GM12878 (cell line): ENCODE measurements around the gene CTNNA3. TPM values are rescaled to one million over a fixed set of nuclear protein-coding genes. Genes with fewer than 3 reads are reported as not detected.
"Not testable (repeated sequence)": the region's sequence is repeated elsewhere in the genome, so short reads cannot be mapped to it uniquely, and the experiment has no call there.

ENCODE experiments used
- ATAC-seq: fragments of 200-7000 bp; cut with Tn5 transposase; 3 replicates; pipeline ENCODE4 v1.9.1; 2020; ENCODE audit warnings: mild to moderate bottlenecking, moderate library complexity
- BruUV-seq: library from RNA; stranded (reverse); fragments of 400-500 nt; replicated peaks from 2 replicates; lab custom pipeline; 2021; lab: Mats Ljungman, UMichigan
- CTCF ChIA-PET: fragments of 300-600 bp; sonication (Branson Sonifier 250); formaldehyde crosslinking; extraction: SDS; loops from one replicate; lab custom pipeline; 2021; ENCODE audit warnings: inconsistent platforms; lab: Yijun Ruan, JAX
- POLR2A ChIA-PET: fragments of 350-600 bp; formaldehyde crosslinking; extraction: SDS; loops from one replicate; lab custom pipeline; 2021; ENCODE audit warnings: inconsistent platforms; lab: Charles Lee
- RAD21 ChIA-PET: fragments of 300-600 bp; sonication (Branson Sonifier 250); formaldehyde crosslinking; loops from one replicate; lab custom pipeline; 2023; ENCODE audit warnings: antibody characterized with exemption; ENCODE audit not compliant: unreplicated experiment; lab: Charles Lee
- SMC1A ChIA-PET: fragments of 300-600 bp; sonication (Branson Sonifier 250); formaldehyde crosslinking; loops from one replicate; lab custom pipeline; 2023; ENCODE audit not compliant: unreplicated experiment, uncharacterized antibody; lab: Charles Lee
- DNase-seq: peaks from one replicate; pipeline ENCODE4 v3.0.0-alpha.2; 2011; ENCODE audit warnings: low read depth, low spot score
- FAIRE-seq: peaks from 3 replicates; lab custom pipeline; 2011; peaks lifted over from hg19 to GRCh38; lab: Jason Lieb, UNC
- H2AFZ ChIP-seq: 2 replicates; pipeline ENCODE4 v1.6.0; 2011; ENCODE audit warnings: low read depth, low read length, control low read depth; ENCODE audit not compliant: control insufficient read depth
- H3K27ac ChIP-seq: 2 replicates; pipeline ENCODE4 v1.5.1; 2011; ENCODE audit warnings: control low read depth; ENCODE audit not compliant: control insufficient read depth, insufficient read depth
- H3K27me3 ChIP-seq, 2 experiments: replicated peaks in 1 of 2; 2 replicates each; pipeline versions ENCODE4 v1.6.0 to v1.6.1; 2011; ENCODE audit warnings: low read length in 1 of 2; ENCODE audit not compliant: control insufficient read depth in 2 of 2, insufficient read depth in 2 of 2
- H3K36me3 ChIP-seq, 2 experiments: 2 replicates each; pipeline ENCODE4 v1.5.1; 2011; ENCODE audit warnings: low read length in 1 of 2; ENCODE audit not compliant: control insufficient read depth in 2 of 2, insufficient read depth in 2 of 2
- H3K4me1 ChIP-seq: 2 replicates; pipeline ENCODE4 v1.6.1; 2011; ENCODE audit warnings: mild to moderate bottlenecking, low read length, moderate library complexity, mixed read lengths; ENCODE audit not compliant: control insufficient read depth, insufficient read depth
- H3K4me2 ChIP-seq: 2 replicates; pipeline ENCODE4 v1.6.0; 2011; ENCODE audit warnings: control low read depth; ENCODE audit not compliant: control insufficient read depth, insufficient read depth
- H3K4me3 ChIP-seq: fragments of 200-600 bp; sonication (generic); 2 replicates; pipeline ENCODE4 v1.5.1; 2016
- H3K79me2 ChIP-seq: 2 replicates; pipeline ENCODE4 v1.6.0; 2011; ENCODE audit warnings: low read length; ENCODE audit not compliant: control insufficient read depth, insufficient read depth
- H3K9ac ChIP-seq: 2 replicates; pipeline ENCODE4 v1.8.0; 2011; ENCODE audit warnings: low read length, control low read depth, mixed read lengths; ENCODE audit not compliant: control insufficient read depth, insufficient read depth
- H3K9me3 ChIP-seq: replicated peaks from 3 replicates; pipeline ENCODE4 v1.5.1; 2011; ENCODE audit warnings: mild to moderate bottlenecking, low read length; ENCODE audit not compliant: control insufficient read depth, insufficient read depth
- H4K20me1 ChIP-seq: 2 replicates; pipeline ENCODE4 v1.6.0; 2011; ENCODE audit not compliant: control insufficient read depth, insufficient read depth
- BHLHE40 ChIP-seq, 2 experiments: fragments of 450-650 bp in 1 of 2; IDR thresholded peaks; 2 replicates each; pipeline ENCODE4 v1.6.1; 2011 to 2017; ENCODE audit warnings: low read depth in 2 of 2, borderline replicate concordance in 1 of 2, improper control_type of control experiment in 1 of 2, low read length in 1 of 2, mild to moderate bottlenecking in 1 of 2
- BRCA1 ChIP-seq: IDR thresholded peaks from 2 replicates; pipeline ENCODE4 v1.6.1; 2011; ENCODE audit warnings: low read depth, low read length, improper control_type of control experiment
- CBFB ChIP-seq: IDR thresholded peaks from 2 replicates; pipeline ENCODE4 v1.6.1; 2016; ENCODE audit warnings: antibody characterized with exemption, low read depth
- HDGF ChIP-seq: fragments of 450-650 bp; IDR thresholded peaks from 2 replicates; pipeline ENCODE4 v1.6.1; 2016; ENCODE audit warnings: antibody characterized with exemption
- IRF3 ChIP-seq: fragments of 450-650 bp; IDR thresholded peaks from 2 replicates; pipeline ENCODE4 v1.6.1; 2014; ENCODE audit warnings: mild to moderate bottlenecking
- RB1 ChIP-seq: fragments of 450-650 bp; formaldehyde crosslinking; IDR thresholded peaks from 2 replicates; pipeline ENCODE4 v1.6.1; 2017; ENCODE audit warnings: mild to moderate bottlenecking, borderline replicate concordance
- WGBS: methylation state at CpG from one replicate; pipeline ENCODE4 v1.1.6; 2016; ENCODE audit warnings: low lambda C conversion rate; ENCODE audit not compliant: insufficient replicate concordance, insufficient coverage; ENCODE audit errors: missing lambda C conversion rate; 5-methylcytosine and 5-hydroxymethylcytosine counted together
- in situ Hi-C: fragments of 300-500 bp; cut with MboI; formaldehyde crosslinking; loops from 9 replicates; pipeline ENCODE4 v1.14.3; 2018; ENCODE audit warnings: mixed read lengths
- intact Hi-C: fragments of 100-400 bp; cut with micrococcal nuclease; formaldehyde crosslinking; loops from one replicate; pipeline ENCODE4 v1.14.2; 2022; ENCODE audit not compliant: unreplicated experiment
- polyA plus RNA-seq, 11 experiments: library from polyadenylated mRNA; depleted of rRNA in 4 of 11; unstranded in 6 of 11; stranded (reverse) in 5 of 11; fragments of >200 nt; fragmentation: Nextera tagmentation in 4 of 11; fragmentation: Illumina TruSeq in 1 of 11; extraction: Ambion mirVana in 4 of 11; extraction: Trizol in 1 of 11; gene quantifications; 1 replicate in 1 of 11; 2 replicates in 10 of 11; pipeline versions ENCODE4 v1.2.1 to v1.2.3, GENCODE V29; 2011 to 2016; ENCODE audit warnings: inconsistent platforms in 2 of 11, missing spikeins in 2 of 11, low read depth in 1 of 11
- total RNA-seq, 4 experiments: library from RNA; depleted of rRNA in 3 of 4; stranded (reverse); fragments of >200 nt in 3 of 4; fragmentation: Illumina TruSeq in 1 of 4; extraction: Trizol in 1 of 4; gene quantifications; 2 replicates each; pipeline versions ENCODE4 v1.2.1 to v1.2.3, GENCODE V29; 2013 to 2021

CTNNA3 gene
- total and polyA plus RNA-seq, 10 of the 15 experiments (the other 5 are each of a cell fraction or from before 2014, with no cell fraction given), result under 0.01 to 4.5 (median 0.22) TPM; not detected in 2

DNA sequence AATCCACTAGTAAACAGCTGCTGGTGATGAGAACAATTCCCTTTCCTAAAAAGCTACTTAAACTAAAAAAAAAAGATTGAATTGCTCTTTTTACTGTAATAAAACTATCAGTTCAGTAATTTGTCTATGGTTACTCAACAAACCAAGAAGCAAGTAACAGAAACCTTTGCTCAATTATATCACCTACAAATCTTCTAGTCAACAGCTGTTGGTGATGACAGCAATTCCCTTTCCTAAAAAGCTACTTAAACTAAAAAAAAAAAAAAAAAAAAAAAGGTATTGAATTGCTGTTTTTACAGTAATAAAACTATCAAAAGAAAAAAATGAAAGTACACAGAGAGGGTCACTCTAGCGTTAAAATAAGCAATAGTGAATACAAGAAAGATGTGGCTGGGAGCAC lies 158.1 kb downstream of the CTNNA3 start:
- Histone ChIP-seq H3K79me2 (no peaks in the 10 kb centered on the region), H3K9me3 (no peaks in the 10 kb centered on the region), H3K9ac (no peak overlapping the region), H3K36me3 (no peaks in the 10 kb centered on the region), H2AFZ (no peak overlapping the region), H4K20me1 (no peaks in the 10 kb centered on the region), H3K27ac (no peak overlapping the region), H3K4me2 (no peak overlapping the region), H3K27me3 (no peaks in the 10 kb centered on the region), H3K4me3 (no peak overlapping the region), H3K4me1 (no peaks in the 10 kb centered on the region)
- 0% methylated on average over 1 of the region's 1 CpG for WGBS
- intact Hi-C loops, result no loop called here
- BruUV-seq, result no TSS peak
- SMC1A ChIA-PET, result interaction anchor here (1.2 to 3.0 kb wide), 2 partner anchors 8 to 17 kb away, joined by 3 to 21 read pairs; no protein-coding TSS in a partner anchor
- ATAC-seq (no peak), DNase-seq (no peak), FAIRE-seq (no peak)
- in situ Hi-C loops, result no loop called here
- POLR2A ChIA-PET, result interaction anchor here (0.6 to 0.7 kb wide), 4 partner anchors 34 to 676 kb away, joined by 3 to 5 read pairs (median 4); no protein-coding TSS in a partner anchor
- CTCF ChIA-PET, result interaction anchor here (0.7 to 4.7 kb wide), 3 partner anchors 16 to 729 kb away, joined by 3 to 22 read pairs (median 3); no protein-coding TSS in a partner anchor
- no peak for TF ChIP-seq CBFB
- TF ChIP-seq RB1, result no peak
- TF ChIP-seq IRF3, result no peak
- no peak for TF ChIP-seq HDGF
- RAD21 ChIA-PET, result interaction anchor here (0.7 to 1.2 kb wide), 2 partner anchors 13 to 702 kb away, joined by 3 read pairs; no protein-coding TSS in a partner anchor

GRCh38 chr10:67533376-67533775 lies 162.6 kb downstream of the CTNNA3 start:
- intact Hi-C loops, result no loop called here
- WGBS, result 4% methylated on average over 1 of the region's 1 CpG
- Histone ChIP-seq H3K9ac (no peak overlapping the region), H3K36me3 (no peaks in the 10 kb centered on the region), H3K27me3 (no peaks in the 10 kb centered on the region), H3K79me2 (no peaks in the 10 kb centered on the region), H4K20me1 (no peaks in the 10 kb centered on the region), H3K4me1 (no peaks in the 10 kb centered on the region), H3K4me2 (no peak overlapping the region), H2AFZ (no peak overlapping the region), H3K9me3 (no peaks in the 10 kb centered on the region), H3K4me3 (no peak overlapping the region), H3K27ac (no peak overlapping the region)
- no peak for DNase-seq
- in situ Hi-C loops, result no loop called here
- ChIA-PET POLR2A (no interaction called here), CTCF (interaction anchor here (1.6 kb wide), 1 partner anchor 246 kb away, joined by 8 read pairs; no protein-coding TSS in a partner anchor), SMC1A (no interaction called here), RAD21 (interaction anchor here (2.9 kb wide), 1 partner anchor 12 kb away, joined by 14 read pairs; no protein-coding TSS in a partner anchor)
- no peak for ATAC-seq
- no peak for FAIRE-seq
- TF ChIP-seq BHLHE40 (IDR thresholded peaks at IDR 0.05; ENCODE audit: borderline replicate concordance in 1 of 2, low read depth in 2 of 2, low read length in 1 of 2) (no peak), BRCA1 (no peak)
- BruUV-seq, result no TSS peak

DNA sequence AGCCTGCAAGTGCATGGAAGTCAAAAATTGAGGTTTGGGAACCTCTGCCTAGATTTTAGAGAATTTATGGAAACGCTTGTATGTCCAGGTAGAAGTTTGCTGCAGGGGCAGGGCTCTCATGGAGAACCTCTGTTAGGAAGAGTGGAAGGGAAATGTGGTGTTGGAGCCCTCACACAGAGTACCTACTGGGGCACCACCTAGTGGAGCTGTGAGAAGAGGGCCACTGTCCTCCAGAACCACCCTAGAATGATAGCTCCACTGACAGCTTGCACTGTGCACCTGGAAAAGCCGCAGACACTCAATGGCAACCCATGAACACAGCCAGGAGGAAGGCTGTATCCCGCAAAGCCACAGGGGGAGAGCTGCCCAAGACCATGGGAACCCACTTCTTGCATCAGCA lies 165.0 kb downstream of the CTNNA3 start:
- H3K4me3 ChIP-seq, H3K4me2 ChIP-seq, in situ Hi-C loops, H4K20me1 ChIP-seq, H3K4me1 ChIP-seq, ATAC-seq, POLR2A ChIA-PET, FAIRE-seq, H3K79me2 ChIP-seq, H3K27me3 ChIP-seq, H3K9me3 ChIP-seq, H3K27ac ChIP-seq, intact Hi-C loops, H3K36me3 ChIP-seq, H3K9ac ChIP-seq, BruUV-seq, DNase-seq, H2AFZ ChIP-seq: not testable (repeated sequence)
- ChIA-PET CTCF (interaction anchor here (2.3 kb wide), 1 partner anchor 9 kb away, joined by 13 read pairs; no protein-coding TSS in a partner anchor), RAD21 (interaction anchor here (1.0 to 2.9 kb wide), 2 partner anchors 9 to 248 kb away, joined by 3 to 14 read pairs; no protein-coding TSS in a partner anchor), SMC1A (interaction anchor here (1.2 kb wide), 1 partner anchor 15 kb away, joined by 3 read pairs; no protein-coding TSS in a partner anchor)
- 14% methylated on average over 3 of the region's 3 CpGs for WGBS
